HG02642 (cell line): ENCODE data around the gene TYW1B.
"Not testable (repeated sequence)": the region's sequence is repeated elsewhere in the genome, so short reads cannot be mapped to it uniquely, and the experiment has no call there.

Source experiments
- ATAC-seq: cut with Tn5 transposase; IDR thresholded peaks from one replicate; pipeline ENCODE4 v1.9.1; 2021; ENCODE audit warnings: mild to moderate bottlenecking; ENCODE audit not compliant: unreplicated experiment, poor library complexity

The TYW1B gene

GRCh38 chr7:72817661-72818060 is 10.3 kb downstream of the TYW1B start:
- ATAC-seq = not testable (repeated sequence)

GRCh38 chr7:72816370-72817157 is 11.4 kb downstream of the TYW1B start:
- not testable (repeated sequence) for ATAC-seq

- ATAC-seq = not testable (repeated sequence)
Observed at GRCh38 chr7:72810437-72810836, 17.6 kb downstream of the TYW1B start.

GRCh38 chr7:72808511-72808910 is 19.5 kb downstream of the TYW1B start:
- ATAC-seq = not testable (repeated sequence)

DNA sequence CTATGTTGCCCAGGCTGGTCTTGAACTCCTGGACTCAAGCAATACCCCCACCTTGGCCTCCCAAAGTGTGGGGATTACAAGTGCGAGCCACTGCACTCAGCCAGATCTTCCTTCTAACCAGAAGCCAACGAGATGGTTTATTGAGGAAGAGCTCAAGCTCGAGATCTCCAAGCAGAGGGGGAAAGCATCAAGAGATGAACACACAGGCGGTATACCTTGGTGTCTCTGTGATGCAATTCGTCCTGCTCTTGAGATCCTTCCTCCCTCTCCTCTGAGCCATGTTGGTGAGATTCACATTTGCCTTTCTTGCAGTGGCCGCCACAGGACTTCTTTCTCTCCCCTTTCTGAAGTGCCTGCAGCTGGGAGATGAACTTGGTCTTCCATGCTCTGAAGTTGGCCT is 21.1 kb downstream of the TYW1B start:
- ATAC-seq = not testable (repeated sequence)

GRCh38 chr7:72805526-72806494 is 22.2 kb downstream of the TYW1B start:
- no peak for ATAC-seq

GRCh38 chr7:72803778-72804177 is 24.2 kb downstream of the TYW1B start:
- not testable (repeated sequence) for ATAC-seq

GRCh38 chr7:72801564-72801963 is 26.4 kb downstream of the TYW1B start:
- not testable (repeated sequence) for ATAC-seq

DNA sequence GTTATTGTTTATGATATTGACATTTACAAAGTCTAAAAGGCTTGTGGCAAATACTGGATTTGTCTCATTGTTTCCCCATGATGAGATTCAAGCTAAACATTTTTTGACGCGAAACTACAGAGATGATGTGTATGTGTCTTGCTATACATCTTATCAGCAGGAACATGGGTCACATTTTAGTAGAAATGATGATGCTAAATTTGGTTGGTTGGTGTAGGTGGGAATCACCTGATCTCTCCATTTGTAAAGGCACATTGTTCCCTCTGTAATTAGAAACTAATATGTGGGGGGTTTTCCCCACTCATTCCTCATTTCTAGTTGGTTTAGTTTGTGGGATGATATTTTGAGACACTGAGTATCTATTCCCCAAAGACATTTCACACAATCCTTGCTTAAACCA is 32.6 kb downstream of the TYW1B start:
- not testable (repeated sequence) for ATAC-seq

GRCh38 chr7:72793791-72794190 is 34.2 kb downstream of the TYW1B start:
- ATAC-seq = no peak

DNA sequence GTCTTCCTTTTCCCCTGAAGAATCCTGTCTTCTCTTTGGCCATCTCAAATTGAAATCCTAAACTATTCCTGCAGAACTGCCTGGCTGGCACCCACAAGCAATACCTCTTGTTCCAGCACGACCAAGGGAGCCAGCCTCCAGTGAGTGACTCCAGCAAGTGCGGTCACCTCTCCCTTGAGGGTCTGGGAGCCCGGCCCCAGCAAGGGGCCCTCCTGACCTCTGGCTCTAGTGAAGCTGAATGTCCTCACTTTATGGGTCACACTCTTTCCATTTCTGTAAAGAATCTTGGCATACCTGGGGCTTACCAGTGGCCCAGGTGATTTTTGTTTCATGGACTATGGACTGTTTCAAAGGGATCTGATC is 37.3 kb downstream of the TYW1B start:
- ATAC-seq = not testable (repeated sequence)

DNA sequence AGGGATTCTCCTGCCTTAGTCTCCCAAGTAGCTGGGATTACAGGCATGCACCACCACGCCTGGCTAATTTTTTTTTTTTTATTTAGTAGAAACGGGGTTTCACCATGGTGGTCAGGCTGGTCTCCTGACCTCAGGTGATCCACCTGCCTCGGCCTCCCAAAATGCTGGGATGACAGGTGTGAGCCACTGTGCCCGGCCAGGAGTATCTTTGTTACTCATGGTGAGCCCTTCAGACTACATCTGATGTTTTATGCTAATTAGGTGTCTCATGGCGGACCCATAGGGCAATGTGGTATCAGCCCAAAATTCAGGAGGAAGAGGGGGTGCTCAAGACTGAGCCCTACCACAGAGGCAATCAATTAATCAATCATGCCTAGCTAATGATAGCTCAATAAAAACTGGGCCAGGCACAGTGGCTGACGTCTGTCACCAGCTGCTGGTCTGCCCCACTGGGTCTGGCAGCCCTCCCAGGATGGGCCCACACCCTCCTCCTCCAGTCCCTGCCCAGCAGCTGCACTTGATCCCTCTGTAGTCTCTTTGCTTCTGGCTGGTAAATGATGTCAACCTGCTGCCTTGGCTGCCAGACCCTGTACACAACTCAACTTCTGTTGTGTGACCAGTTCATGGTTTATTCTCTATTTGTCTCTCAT is 37.8 kb downstream of the TYW1B start:
- ATAC-seq = not testable (repeated sequence)

- no peak for ATAC-seq
Observed at GRCh38 chr7:72785166-72785955, 42.6 kb downstream of the TYW1B start.

DNA sequence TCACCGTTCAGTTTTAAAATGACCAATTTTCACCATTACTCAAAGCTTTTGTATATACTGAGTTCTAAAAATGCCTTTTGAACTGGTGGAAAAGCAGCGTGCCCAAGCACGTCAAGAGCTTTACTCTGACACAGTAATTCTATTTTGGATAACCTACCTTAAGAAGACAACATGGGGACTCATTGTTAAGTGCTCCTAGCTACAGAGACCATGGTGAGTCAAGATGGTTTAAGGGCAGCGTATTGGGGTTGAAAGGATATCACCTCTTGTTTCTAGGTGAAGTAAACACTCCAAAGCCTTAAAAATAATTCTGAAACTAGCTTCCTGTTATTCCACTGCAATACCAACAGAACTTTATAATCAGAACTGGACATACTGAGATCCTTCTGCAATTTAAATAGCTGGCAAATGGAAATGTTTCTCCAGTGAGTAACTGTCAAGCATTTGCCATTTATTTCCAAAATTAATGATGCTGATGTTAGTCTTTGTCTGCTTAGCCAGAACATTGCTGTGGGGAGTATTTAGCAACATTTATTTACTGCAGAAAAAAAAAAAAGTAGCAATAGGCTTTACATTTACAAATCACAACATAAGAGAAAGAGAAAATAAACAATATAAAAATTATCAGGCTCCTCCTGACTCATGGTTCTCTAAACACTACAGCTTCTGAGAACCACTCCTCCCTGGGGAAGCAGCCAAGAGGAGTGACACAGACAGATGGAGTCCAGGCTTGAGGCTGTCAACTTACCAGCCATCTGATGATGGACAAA is 44.2 kb downstream of the TYW1B start:
- ATAC-seq = not testable (repeated sequence)

DNA sequence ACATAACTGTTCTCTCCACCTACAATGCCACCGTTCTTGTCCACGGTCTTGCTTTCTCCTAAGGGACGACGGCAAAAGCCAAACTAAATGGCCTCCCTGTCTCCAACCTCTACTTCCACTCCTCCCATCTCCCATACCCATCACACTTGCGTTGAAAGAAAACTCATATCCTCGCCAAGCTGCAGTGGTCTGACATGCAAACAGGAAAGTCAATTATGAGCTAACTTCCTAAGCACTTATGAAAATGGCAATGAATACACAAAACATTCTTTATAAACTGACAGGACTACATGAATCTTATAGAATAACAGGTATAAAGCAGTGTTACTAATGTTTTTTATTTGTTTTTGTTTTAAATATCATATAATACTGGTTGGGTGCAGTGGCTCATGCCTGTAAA is 46.4 kb downstream of the TYW1B start:
- no peak for ATAC-seq

DNA sequence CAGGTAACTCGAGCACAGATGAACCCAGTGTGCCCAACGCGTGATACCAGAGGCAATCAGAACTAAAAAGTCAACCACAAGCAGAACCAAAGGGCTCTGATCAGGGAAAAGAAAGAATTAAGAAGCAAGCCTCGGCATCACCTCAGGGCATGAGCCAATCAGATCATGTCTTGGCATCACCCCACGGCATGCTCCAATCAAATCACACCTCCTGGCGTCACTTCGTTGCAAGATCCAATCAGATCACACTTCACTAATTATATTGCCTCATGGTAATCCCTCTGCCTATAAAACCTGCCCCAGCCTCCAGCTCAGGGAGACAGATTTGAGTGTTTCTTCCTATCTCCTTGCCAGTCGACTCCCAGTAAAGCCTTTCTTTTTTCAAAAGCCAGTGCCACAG is 46.8 kb downstream of the TYW1B start:
- ATAC-seq = no peak

GRCh38 chr7:72780289-72780894 is 47.6 kb downstream of the TYW1B start:
- not testable (repeated sequence) for ATAC-seq

GRCh38 chr7:72777167-72777566 is 50.8 kb downstream of the TYW1B start:
- not testable (repeated sequence) for ATAC-seq

GRCh38 chr7:72772627-72773026 is 55.4 kb downstream of the TYW1B start:
- not testable (repeated sequence) for ATAC-seq
